Peyer's patch (tissue), 4 donors: ENCODE results near the gene TRHDE.

ENCODE experiments used
- POLR2A ChIP-seq, 2 donors: fragments of 450-650 bp; IDR thresholded peaks; one replicate each; pipeline ENCODE4 v1.5.1; 2017; ENCODE audit warnings: antibody characterized with exemption in 2 of 2, mild to moderate bottlenecking in 2 of 2, moderate library complexity in 2 of 2
- TF ChIP-seq, protein P1 (sequence below), 6 experiments: fragments of 450-650 bp in 4 of 6; fragments of 200-600 bp in 2 of 6; sonication (generic) in 1 of 6; IDR thresholded peaks; one replicate each; pipeline ENCODE4 v1.5.1; 2017 to 2019; ENCODE audit warnings: antibody characterized with exemption in 6 of 6, mild to moderate bottlenecking in 3 of 6, moderate library complexity in 1 of 6

GRCh38 chr12:72681028-72681427 is 408.9 kb downstream of the TRHDE start:
- TF ChIP-seq, protein P1, sequence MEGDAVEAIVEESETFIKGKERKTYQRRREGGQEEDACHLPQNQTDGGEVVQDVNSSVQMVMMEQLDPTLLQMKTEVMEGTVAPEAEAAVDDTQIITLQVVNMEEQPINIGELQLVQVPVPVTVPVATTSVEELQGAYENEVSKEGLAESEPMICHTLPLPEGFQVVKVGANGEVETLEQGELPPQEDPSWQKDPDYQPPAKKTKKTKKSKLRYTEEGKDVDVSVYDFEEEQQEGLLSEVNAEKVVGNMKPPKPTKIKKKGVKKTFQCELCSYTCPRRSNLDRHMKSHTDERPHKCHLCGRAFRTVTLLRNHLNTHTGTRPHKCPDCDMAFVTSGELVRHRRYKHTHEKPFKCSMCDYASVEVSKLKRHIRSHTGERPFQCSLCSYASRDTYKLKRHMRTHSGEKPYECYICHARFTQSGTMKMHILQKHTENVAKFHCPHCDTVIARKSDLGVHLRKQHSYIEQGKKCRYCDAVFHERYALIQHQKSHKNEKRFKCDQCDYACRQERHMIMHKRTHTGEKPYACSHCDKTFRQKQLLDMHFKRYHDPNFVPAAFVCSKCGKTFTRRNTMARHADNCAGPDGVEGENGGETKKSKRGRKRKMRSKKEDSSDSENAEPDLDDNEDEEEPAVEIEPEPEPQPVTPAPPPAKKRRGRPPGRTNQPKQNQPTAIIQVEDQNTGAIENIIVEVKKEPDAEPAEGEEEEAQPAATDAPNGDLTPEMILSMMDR (IDR thresholded peaks at IDR 0.05), result no peak
- TF ChIP-seq POLR2A (IDR thresholded peaks at IDR 0.05), result no peak
